Fibroblast of skin of right biceps (primary cell): ENCODE measurements around the gene PYCR2.

Experiments
- DNase-seq: peaks from one replicate; pipeline ENCODE4 v3.0.0-alpha.2; 2013

The PYCR2 gene

DNA sequence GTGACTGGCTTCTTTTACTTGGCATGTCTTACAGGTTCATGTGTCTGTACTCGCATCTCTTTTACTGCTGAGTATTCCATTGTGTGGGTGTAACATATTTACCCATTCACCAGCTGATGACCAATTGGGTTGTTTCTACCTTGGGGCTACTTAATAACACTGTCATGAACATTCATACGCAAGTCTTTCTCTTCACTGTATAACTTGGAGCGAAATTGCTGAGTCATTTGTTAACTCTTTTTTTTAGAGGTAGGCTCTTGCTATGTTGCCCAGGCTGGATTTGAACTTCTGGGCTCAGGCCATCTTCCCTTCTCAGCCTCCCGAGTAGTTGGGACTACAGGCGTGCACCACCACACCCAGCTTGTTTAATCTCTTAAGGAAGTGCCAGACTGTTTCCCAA is 6.5 kb downstream of the PYCR2 start:
- no peak for DNase-seq

DNA sequence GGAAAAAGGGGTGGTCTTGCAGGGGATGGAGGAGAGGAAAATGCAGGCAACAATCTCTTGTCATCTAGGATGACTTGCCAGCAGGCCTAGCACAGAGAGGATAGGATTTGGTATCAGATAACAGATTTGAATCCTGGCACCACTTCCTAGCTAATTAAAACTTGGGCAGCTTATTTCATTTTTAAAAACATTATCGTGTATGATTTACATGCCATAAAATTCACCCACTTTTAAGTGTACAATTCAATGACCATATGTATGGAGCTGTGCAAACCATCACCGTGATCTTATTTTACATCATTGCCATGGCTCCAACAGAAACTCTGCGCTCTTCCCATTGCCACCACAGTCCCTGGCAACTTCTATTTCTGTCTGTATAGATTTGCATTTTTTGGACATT is 6.9 kb downstream of the PYCR2 start:
- no peak for DNase-seq

GRCh38 chr1:225915538-225915991 is 8.5 kb downstream of the PYCR2 start:
- DNase-seq = peak; percentile 37

GRCh38 chr1:225914947-225915346 is 9.1 kb downstream of the PYCR2 start:
- DNase-seq = no peak

DNA sequence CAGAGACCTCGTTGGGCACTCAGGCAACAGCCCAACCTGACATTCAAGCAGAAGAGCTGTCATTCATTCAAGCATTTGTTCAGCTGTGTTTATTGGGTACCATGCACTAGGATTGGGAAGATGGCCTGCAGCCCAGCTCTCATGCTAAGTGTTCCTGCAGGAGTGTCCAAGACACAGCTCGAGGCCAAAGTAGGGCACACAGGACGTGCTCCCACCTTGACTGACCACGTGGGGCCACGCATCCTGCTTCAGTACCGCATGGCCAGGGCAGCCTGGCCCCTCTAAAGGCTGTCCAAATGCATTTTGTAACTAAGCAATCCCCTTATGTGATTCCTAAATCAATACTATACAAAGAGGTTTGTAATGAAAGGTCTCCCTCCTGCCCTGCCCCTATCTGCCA is 9.7 kb downstream of the PYCR2 start:
- no peak for DNase-seq

DNA sequence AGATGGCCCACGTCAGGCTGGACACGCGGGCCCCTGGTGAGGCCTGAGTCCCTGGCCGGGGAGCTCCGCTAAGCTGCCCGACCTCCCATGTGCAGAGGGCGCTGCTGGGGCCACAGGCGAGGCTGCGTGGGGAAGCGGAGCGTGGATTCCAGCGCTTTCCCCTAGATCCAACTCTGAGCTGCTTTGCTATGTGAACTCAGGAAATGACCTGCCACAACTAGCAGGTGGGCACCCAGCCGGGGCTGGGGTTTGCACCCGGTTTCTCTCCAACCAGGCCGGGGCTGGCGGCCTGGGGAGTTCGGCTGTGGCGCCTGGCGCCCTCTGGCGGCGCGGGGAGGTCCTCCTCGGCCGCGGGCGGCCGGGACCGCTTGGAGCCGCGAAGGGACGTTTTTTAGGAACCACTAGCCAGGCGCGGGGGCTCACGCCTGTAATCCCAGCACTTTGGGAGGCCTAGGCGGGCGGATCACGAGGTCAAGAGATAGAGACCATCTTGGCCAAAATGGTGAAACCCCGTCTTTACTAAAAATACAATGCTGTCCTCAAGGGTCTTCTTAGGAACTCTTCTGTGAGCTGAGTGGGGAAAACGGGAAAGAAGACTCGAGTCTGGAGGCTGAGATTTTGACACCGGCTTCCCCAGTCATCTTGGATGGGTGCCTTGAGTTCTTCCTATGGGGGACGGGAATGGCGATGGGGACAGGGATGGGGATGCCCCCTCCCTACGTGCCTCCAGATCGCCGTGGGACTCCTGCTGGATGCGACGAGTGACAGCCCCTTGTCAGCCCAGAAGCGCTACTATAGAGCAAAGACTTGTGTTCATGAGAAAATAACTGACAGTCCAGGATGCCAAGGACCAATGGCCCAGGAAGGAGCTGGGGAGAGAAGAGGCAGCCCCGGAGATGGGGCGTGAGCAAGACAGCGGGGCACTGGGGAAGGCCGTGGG is 12.6 kb downstream of the PYCR2 start:
- DNase-seq = peak; percentile 44

GRCh38 chr1:225909477-225909876 is 14.6 kb downstream of the PYCR2 start:
- DNase-seq = no peak

DNA sequence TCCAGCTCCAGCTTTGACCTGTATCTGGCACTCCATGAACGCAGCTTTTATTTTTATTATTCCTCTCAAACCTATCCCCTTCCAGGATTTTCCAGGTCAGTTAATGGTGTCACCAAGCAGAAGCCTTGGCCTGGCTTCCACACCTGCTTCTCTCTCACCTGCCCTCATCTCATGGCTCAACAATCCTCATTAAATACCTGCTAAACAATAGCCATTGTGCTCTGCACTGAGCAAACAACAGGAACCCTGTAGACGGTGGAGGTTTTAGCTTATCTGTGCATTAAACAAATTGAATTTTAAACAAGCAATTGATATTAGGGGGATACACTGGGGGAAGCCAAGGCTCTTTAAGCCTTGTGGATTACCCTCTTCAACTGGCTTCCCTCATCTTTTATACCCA is 15.3 kb downstream of the PYCR2 start:
- no peak for DNase-seq

DNA sequence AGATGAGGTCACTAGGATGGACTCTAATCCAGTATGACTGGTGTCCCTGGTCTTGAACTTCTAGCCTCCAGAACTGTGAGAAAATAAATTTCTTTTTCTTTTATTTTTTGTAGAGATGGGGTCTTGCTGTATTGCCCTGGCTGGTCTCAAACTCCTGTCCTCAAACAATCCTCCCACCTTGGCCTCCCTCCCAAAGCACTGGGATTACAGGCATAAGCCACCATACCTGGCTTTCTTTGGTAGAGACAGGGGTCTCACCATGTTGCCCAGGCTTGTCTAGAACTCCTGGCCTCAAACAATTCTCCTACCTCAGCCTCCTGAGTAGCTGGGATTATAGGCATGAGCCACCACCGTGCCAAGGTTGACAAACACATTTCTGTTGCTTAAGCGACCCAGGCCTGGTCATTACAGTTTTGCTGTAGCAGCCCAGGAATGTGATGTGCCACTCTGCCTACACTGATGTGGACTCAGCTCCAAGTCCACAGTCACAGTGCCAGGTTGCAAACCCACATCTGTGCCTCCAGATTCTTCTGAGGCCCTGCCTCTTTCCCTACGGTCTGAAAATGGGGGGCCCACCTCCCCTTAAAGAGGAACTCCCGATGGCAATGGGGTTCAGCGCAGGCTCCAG is 15.9 kb downstream of the PYCR2 start:
- no peak for DNase-seq

GRCh38 chr1:225907341-225907740 is 16.7 kb downstream of the PYCR2 start:
- no peak for DNase-seq

- no peak for DNase-seq
These were observed 17.6 kb downstream of the PYCR2 start for GRCh38 chr1:225906467-225906866.

GRCh38 chr1:225903623-225904022 is 20.4 kb downstream of the PYCR2 start:
- no peak for DNase-seq

GRCh38 chr1:225899044-225899925 is 24.8 kb downstream of the PYCR2 start:
- no peak for DNase-seq

GRCh38 chr1:225897595-225898514 is 26.2 kb downstream of the PYCR2 start:
- DNase-seq = no peak

- DNase-seq = no peak
These were observed 27.0 kb downstream of the PYCR2 start for GRCh38 chr1:225896937-225897549.

GRCh38 chr1:225896494-225896893 is 27.6 kb downstream of the PYCR2 start:
- no peak for DNase-seq

GRCh38 chr1:225892307-225892706 is 31.7 kb downstream of the PYCR2 start:
- DNase-seq = no peak

- DNase-seq = no peak
These were observed 32.6 kb downstream of the PYCR2 start for GRCh38 chr1:225891229-225891972.

GRCh38 chr1:225890346-225891228 is 33.5 kb downstream of the PYCR2 start:
- no peak for DNase-seq

DNA sequence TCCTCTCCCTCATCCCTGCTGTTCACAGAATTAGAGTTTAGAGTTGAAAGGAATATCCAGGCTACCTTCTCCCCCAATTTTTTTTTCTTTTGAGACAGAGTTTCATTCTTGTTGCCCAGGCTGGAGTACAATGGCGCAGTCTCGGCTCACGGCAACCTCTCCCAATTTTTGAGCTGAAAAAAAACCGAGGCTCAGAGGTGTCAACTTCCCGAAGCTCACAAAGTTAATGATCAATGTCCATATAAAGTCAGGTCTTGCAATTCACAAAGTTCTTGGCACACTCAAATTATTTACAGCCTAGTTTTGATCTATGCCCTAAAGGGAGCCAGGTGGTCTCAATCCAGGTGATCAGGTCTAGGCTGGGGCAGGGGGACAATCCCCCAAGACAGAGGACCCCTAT is 34.3 kb downstream of the PYCR2 start:
- no peak for DNase-seq
